Hematopoietic multipotent progenitor cell treated with erythropoietin and hydrocortisone succinate and interleukin-3 and kit ligand, for 15 days (in vitro differentiated cells): ENCODE measurements around the gene ZNF19.

Experiments
- DNase-seq: peaks from one replicate; pipeline ENCODE4 v3.0.0-alpha.2; 2015; ENCODE audit warnings: low spot score

The ZNF19 gene

GRCh38 chr16:71490361-71490760 is 1.2 kb upstream of the ZNF19 start:
- DNase-seq, result peak; percentile 73

- peak; percentile 91 for DNase-seq
Measured at GRCh38 chr16:71484006-71484893, 4.9 kb downstream of the ZNF19 start.

- DNase-seq, result no peak
Measured at GRCh38 chr16:71482569-71482968, 6.6 kb downstream of the ZNF19 start.

GRCh38 chr16:71480956-71481355 is 8.2 kb downstream of the ZNF19 start:
- DNase-seq, result peak; percentile 81

- peak; percentile 92 for DNase-seq
Measured at GRCh38 chr16:71479420-71479819, 9.7 kb downstream of the ZNF19 start.

GRCh38 chr16:71476457-71477124 is 12.5 kb downstream of the ZNF19 start:
- DNase-seq, result peak; percentile 55

- DNase-seq, result no peak
Measured at GRCh38 chr16:71474864-71475263, 14.3 kb downstream of the ZNF19 start.

GRCh38 chr16:71473891-71474290 is 15.2 kb downstream of the ZNF19 start:
- peak; percentile 36 for DNase-seq

- peak; percentile 64 for DNase-seq
Measured at GRCh38 chr16:71472931-71473330, 16.2 kb downstream of the ZNF19 start.

GRCh38 chr16:71472051-71472450 is 17.1 kb downstream of the ZNF19 start:
- no peak for DNase-seq

- peak; percentile 49 for DNase-seq
Measured at GRCh38 chr16:71467810-71468209, 21.3 kb downstream of the ZNF19 start.

GRCh38 chr16:71464231-71464630 is 24.9 kb downstream of the ZNF19 start:
- DNase-seq, result peak; percentile 92

- peak; percentile 83 for DNase-seq
Measured at GRCh38 chr16:71461686-71462648, 27.2 kb downstream of the ZNF19 start, which contains the start of gene ZNF23. Gene ZNF23 (minus strand): TSS chr16:71462247. CDS start chr16:71456796, 5,451 bp downstream.

GRCh38 chr16:71460941-71461340 is 28.2 kb downstream of the ZNF19 start:
- peak; percentile 62 for DNase-seq

- DNase-seq, result no peak
Measured at GRCh38 chr16:71460236-71460635, 28.9 kb downstream of the ZNF19 start.

- DNase-seq, result no peak
Measured at GRCh38 chr16:71459510-71459909, 29.6 kb downstream of the ZNF19 start.

GRCh38 chr16:71456801-71457200 is 32.3 kb downstream of the ZNF19 start:
- no peak for DNase-seq

GRCh38 chr16:71453036-71453435 is 36.1 kb downstream of the ZNF19 start:
- peak; percentile 63 for DNase-seq

- DNase-seq, result no peak
Measured at GRCh38 chr16:71449020-71449419, 40.1 kb downstream of the ZNF19 start.

- DNase-seq, result no peak
Measured at GRCh38 chr16:71448274-71448866, 40.8 kb downstream of the ZNF19 start.

- DNase-seq, result no peak
Measured at GRCh38 chr16:71443714-71444113, 45.4 kb downstream of the ZNF19 start.

- no peak for DNase-seq
Measured at GRCh38 chr16:71442051-71442440, 47.1 kb downstream of the ZNF19 start, which contains the start of gene TLE7. Gene TLE7 (minus strand): TSS chr16:71442054. CDS start chr16:71433324, 8,730 bp downstream.
